A549 treated with GW870086 at 1 μM for 4 hours (cell line): ENCODE measurements around the gene FTHL17. TPM values are rescaled to one million over a fixed set of nuclear protein-coding genes. Genes with fewer than 3 reads are reported as not detected.

ENCODE experiments used
- total RNA-seq: library from RNA; stranded (reverse); fragments of 200-300 nt; extraction: Qiagen RNA extraction; gene quantifications from 5 replicates; pipeline ENCODE4 v1.2.3, GENCODE V29; 2022; ENCODE audit warnings: low read depth

The FTHL17 gene
- not detected in 5 replicates for total RNA-seq

GRCh38 chrX:31071725-31072124 lies at the start of gene FTHL17:
TSS of gene FTHL17 (minus strand) at chrX:31072041. CDS start at chrX:31071953, 88 bp downstream.

Other genes starting within 250 kb of the FTHL17 start
- gene TAB3, start 182.8 kb downstream of the FTHL17 start, total RNA-seq: 5.3 to 12.5 TPM (median 9.6 TPM) in 5 replicates